ENCODE results near the gene KCTD7. TPM values are rescaled to one million over a fixed set of nuclear protein-coding genes. Genes with fewer than 3 reads are reported as not detected.
A peak's percentile ranks its signal among the peaks of the same experiment; 100 is the strongest.
"Not testable (repeated sequence)": the region's sequence is repeated elsewhere in the genome, so short reads cannot be mapped to it uniquely, and the experiment has no call there.

KCTD7 gene
- total and polyA plus RNA-seq, 2 donors, result 18.5 to 19.1 TPM

GRCh38 chr7:66669088-66669487, 40.4 kb downstream of the KCTD7 start:
- H3K36me3 ChIP-seq (ENCODE audit: insufficient read depth), result no peaks in the 10 kb centered on the region
- WGBS, result 81% methylated on average over 7 of the region's 7 CpGs
- H3K4me3 ChIP-seq (ENCODE audit: low read depth, low read length), result no peak overlapping the region
- H3K27ac ChIP-seq (ENCODE audit: low read depth), result no peak overlapping the region
- DNase-seq (ENCODE audit: extremely low spot score), result no peak
- H3K4me1 ChIP-seq (ENCODE audit: insufficient read depth), result no peaks in the 10 kb centered on the region

GRCh38 chr7:66669496-66669895, 40.8 kb downstream of the KCTD7 start:
- DNase-seq (ENCODE audit: extremely low spot score), result no peak
- H3K4me1 ChIP-seq (ENCODE audit: insufficient read depth), result no peaks in the 10 kb centered on the region
- H3K27ac ChIP-seq (ENCODE audit: low read depth), result no peak overlapping the region
- WGBS, result 94% methylated on average over 5 of the region's 5 CpGs
- H3K4me3 ChIP-seq (ENCODE audit: low read depth, low read length), result no peak overlapping the region
- no peaks in the 10 kb centered on the region for H3K36me3 ChIP-seq (ENCODE audit: insufficient read depth)

GRCh38 chr7:66671034-66671433, 42.4 kb downstream of the KCTD7 start:
- Histone ChIP-seq H3K4me3 (ENCODE audit: low read depth, low read length) (no peak overlapping the region), H3K36me3 (ENCODE audit: insufficient read depth) (no peaks in the 10 kb centered on the region), H3K4me1 (ENCODE audit: insufficient read depth) (no peaks in the 10 kb centered on the region), H3K27ac (ENCODE audit: low read depth) (no peak overlapping the region)
- DNase-seq (ENCODE audit: extremely low spot score), result no peak
- 94% methylated on average over 3 of the region's 3 CpGs for WGBS

- DNase-seq (ENCODE audit: extremely low spot score); H3K27ac ChIP-seq (ENCODE audit: low read depth); H3K36me3 ChIP-seq (ENCODE audit: insufficient read depth); H3K4me1 ChIP-seq (ENCODE audit: insufficient read depth); H3K4me3 ChIP-seq (ENCODE audit: low read depth, low read length): not testable (repeated sequence)
- WGBS, result 83% methylated on average over 2 of the region's 2 CpGs
These were observed 42.8 kb downstream of the KCTD7 start for GRCh38 chr7:66671486-66671885.

GRCh38 chr7:66672432-66673123, 43.9 kb downstream of the KCTD7 start:
- 73% methylated on average over 2 of the region's 5 CpGs for WGBS
- not testable (repeated sequence) for H3K27ac ChIP-seq (ENCODE audit: low read depth); H3K4me1 ChIP-seq (ENCODE audit: insufficient read depth); H3K36me3 ChIP-seq (ENCODE audit: insufficient read depth); H3K4me3 ChIP-seq (ENCODE audit: low read depth, low read length); DNase-seq (ENCODE audit: extremely low spot score)

- H3K36me3 ChIP-seq (ENCODE audit: insufficient read depth); H3K4me3 ChIP-seq (ENCODE audit: low read depth, low read length); H3K27ac ChIP-seq (ENCODE audit: low read depth); H3K4me1 ChIP-seq (ENCODE audit: insufficient read depth); DNase-seq (ENCODE audit: extremely low spot score): not testable (repeated sequence)
- 60% methylated on average over 5 of the region's 7 CpGs for WGBS
These were observed 44.5 kb downstream of the KCTD7 start for GRCh38 chr7:66673124-66673640.

GRCh38 chr7:66679633-66680244, 51.1 kb downstream of the KCTD7 start:
- Histone ChIP-seq H3K36me3 (ENCODE audit: insufficient read depth) (no peaks in the 10 kb centered on the region), H3K27ac (ENCODE audit: low read depth) (no peak overlapping the region), H3K4me3 (ENCODE audit: low read depth, low read length) (no peak overlapping the region), H3K4me1 (ENCODE audit: insufficient read depth) (peaks cover under 1% of the 10 kb centered on the region)
- no peak for DNase-seq (ENCODE audit: extremely low spot score)
- WGBS, result 95% methylated on average over 3 of the region's 3 CpGs

GRCh38 chr7:66681491-66682349, 53.0 kb downstream of the KCTD7 start:
- peak; percentile 89 for DNase-seq (ENCODE audit: extremely low spot score)
- Histone ChIP-seq H3K4me3 (ENCODE audit: low read depth, low read length) (peak overlapping the region; percentile 80), H3K4me1 (ENCODE audit: insufficient read depth) (peaks cover 2% of the 10 kb centered on the region), H3K27ac (ENCODE audit: low read depth) (peak overlapping the region; percentile 97), H3K36me3 (ENCODE audit: insufficient read depth) (no peaks in the 10 kb centered on the region)
- WGBS, result 3% methylated on average over 78 of the region's 78 CpGs

- peaks cover 2% of the 10 kb centered on the region for H3K4me1 ChIP-seq (ENCODE audit: insufficient read depth)
- no peaks in the 10 kb centered on the region for H3K36me3 ChIP-seq (ENCODE audit: insufficient read depth)
- DNase-seq (ENCODE audit: extremely low spot score), result no peak
- peak overlapping the region; percentile 80 for H3K4me3 ChIP-seq (ENCODE audit: low read depth, low read length)
- H3K27ac ChIP-seq (ENCODE audit: low read depth), result peak overlapping the region; percentile 74
- 1% methylated on average over 66 of the region's 66 CpGs for whole genome bisulfite sequencing
These were observed 53.8 kb downstream of the KCTD7 start for GRCh38 chr7:66682350-66683093.

- not testable (repeated sequence) for H3K27ac ChIP-seq (ENCODE audit: low read depth); H3K36me3 ChIP-seq (ENCODE audit: insufficient read depth); H3K4me1 ChIP-seq (ENCODE audit: insufficient read depth); DNase-seq (ENCODE audit: extremely low spot score); H3K4me3 ChIP-seq (ENCODE audit: low read depth, low read length)
- 53% methylated on average over 10 of the region's 10 CpGs for WGBS
These were observed 54.6 kb downstream of the KCTD7 start for GRCh38 chr7:66683094-66683769.

- no peak for DNase-seq (ENCODE audit: extremely low spot score)
- Histone ChIP-seq H3K4me3 (ENCODE audit: low read depth, low read length) (no peak overlapping the region), H3K4me1 (ENCODE audit: insufficient read depth) (peaks cover 2% of the 10 kb centered on the region), H3K36me3 (ENCODE audit: insufficient read depth) (no peaks in the 10 kb centered on the region), H3K27ac (ENCODE audit: low read depth) (no peak overlapping the region)
- 79% methylated on average over 9 of the region's 9 CpGs for WGBS
These were observed 55.1 kb downstream of the KCTD7 start for GRCh38 chr7:66683770-66684123.

GRCh38 chr7:66685663-66686062, 57.0 kb downstream of the KCTD7 start:
- not testable (repeated sequence) for H3K4me3 ChIP-seq (ENCODE audit: low read depth, low read length); H3K36me3 ChIP-seq (ENCODE audit: insufficient read depth); H3K4me1 ChIP-seq (ENCODE audit: insufficient read depth); H3K27ac ChIP-seq (ENCODE audit: low read depth); DNase-seq (ENCODE audit: extremely low spot score)
- 84% methylated on average over 4 of the region's 4 CpGs for WGBS

GRCh38 chr7:66687186-66687585, 58.5 kb downstream of the KCTD7 start:
- WGBS, result 93% methylated on average over 5 of the region's 5 CpGs
- no peak for DNase-seq (ENCODE audit: extremely low spot score)
- Histone ChIP-seq H3K27ac (ENCODE audit: low read depth) (no peak overlapping the region), H3K4me1 (ENCODE audit: insufficient read depth) (peaks cover 2% of the 10 kb centered on the region), H3K4me3 (ENCODE audit: low read depth, low read length) (no peak overlapping the region), H3K36me3 (ENCODE audit: insufficient read depth) (no peaks in the 10 kb centered on the region)
